GM10248 (cell line): ENCODE results near the gene DUOX1.
A peak's percentile ranks its signal among the peaks of the same experiment; 100 is the strongest.

Source experiments
- CTCF ChIA-PET: fragments of 300-600 bp; sonication (Branson Sonifier 250); formaldehyde crosslinking; extraction: SDS; loops from one replicate; lab custom pipeline; 2021; ENCODE audit warnings: antibody characterized with exemption; lab: Yijun Ruan, JAX
- POLR2A ChIA-PET: fragments of 350-650 bp; sonication (Branson Sonifier 250); formaldehyde crosslinking; extraction: SDS; loops from one replicate; lab custom pipeline; 2020; ENCODE audit warnings: antibody characterized with exemption; lab: Yijun Ruan, JAX
- DNase-seq: peaks from one replicate; pipeline ENCODE4 v3.0.0; 2012; ENCODE audit errors: extremely low spot score
- TF ChIP-seq, protein P1 (sequence below): IDR thresholded peaks from 2 replicates; pipeline ENCODE4 v1.5.1; 2012; ENCODE audit warnings: mild to moderate bottlenecking, low read depth; ENCODE audit errors: extremely low read depth, missing control alignments, control extremely low read depth

Gene DUOX1

GRCh38 chr15:45177285-45177684 lies 47.5 kb downstream of the DUOX1 start:
- TF ChIP-seq, protein P1, sequence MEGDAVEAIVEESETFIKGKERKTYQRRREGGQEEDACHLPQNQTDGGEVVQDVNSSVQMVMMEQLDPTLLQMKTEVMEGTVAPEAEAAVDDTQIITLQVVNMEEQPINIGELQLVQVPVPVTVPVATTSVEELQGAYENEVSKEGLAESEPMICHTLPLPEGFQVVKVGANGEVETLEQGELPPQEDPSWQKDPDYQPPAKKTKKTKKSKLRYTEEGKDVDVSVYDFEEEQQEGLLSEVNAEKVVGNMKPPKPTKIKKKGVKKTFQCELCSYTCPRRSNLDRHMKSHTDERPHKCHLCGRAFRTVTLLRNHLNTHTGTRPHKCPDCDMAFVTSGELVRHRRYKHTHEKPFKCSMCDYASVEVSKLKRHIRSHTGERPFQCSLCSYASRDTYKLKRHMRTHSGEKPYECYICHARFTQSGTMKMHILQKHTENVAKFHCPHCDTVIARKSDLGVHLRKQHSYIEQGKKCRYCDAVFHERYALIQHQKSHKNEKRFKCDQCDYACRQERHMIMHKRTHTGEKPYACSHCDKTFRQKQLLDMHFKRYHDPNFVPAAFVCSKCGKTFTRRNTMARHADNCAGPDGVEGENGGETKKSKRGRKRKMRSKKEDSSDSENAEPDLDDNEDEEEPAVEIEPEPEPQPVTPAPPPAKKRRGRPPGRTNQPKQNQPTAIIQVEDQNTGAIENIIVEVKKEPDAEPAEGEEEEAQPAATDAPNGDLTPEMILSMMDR: no peak
- ChIA-PET POLR2A (interaction anchor here (0.7 kb wide), 1 partner anchor 17 kb away, joined by 3 read pairs; no protein-coding TSS in a partner anchor), CTCF (interaction anchor here (1.3 to 13.2 kb wide), 4 partner anchors 9 to 59 kb away, joined by 3 to 234 read pairs (median 8); no protein-coding TSS in a partner anchor)
- DNase-seq: no peak

DNA sequence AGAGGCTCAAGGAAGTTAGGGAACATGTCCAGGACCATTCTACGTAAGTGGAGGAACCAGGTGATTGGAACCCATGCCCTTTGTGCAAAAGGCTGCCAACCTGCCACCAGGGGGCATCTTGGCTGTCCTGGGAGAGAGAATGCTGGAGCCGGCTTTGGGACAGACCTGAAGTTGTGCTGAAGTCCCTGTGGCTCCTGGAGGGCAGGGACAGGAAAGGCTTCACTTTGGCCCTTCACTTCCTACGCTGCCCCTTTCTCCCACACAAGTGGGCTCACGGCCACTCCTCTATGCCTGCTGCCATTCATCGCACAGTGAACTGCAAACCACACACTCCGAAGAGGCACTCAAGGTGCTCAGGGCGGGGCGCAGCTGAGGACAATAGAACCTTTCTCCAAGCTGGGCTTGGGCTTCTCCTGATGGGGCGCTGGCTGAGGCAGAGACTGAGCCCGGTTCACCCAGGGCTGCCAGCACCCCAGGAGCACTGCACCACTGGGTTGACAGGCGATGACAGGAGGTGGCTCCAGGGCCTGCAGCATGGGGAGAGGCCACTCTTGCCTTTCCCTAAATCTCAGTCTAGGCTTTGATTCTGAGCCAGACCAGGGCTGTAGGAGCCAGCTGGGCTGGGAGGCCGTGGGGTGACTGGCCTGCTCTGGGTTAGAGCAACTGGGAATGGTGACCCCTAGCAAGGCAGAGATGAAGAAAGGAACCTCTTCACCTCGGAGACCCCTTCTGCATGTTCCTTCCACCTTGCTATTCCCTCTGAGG lies 49.6 kb downstream of the DUOX1 start:
- peak; percentile 60 for DNase-seq
- POLR2A ChIA-PET: interaction anchor here (1.4 kb wide), 1 partner anchor 22 kb away, joined by 4 read pairs; no protein-coding TSS in a partner anchor
- TF ChIP-seq, protein P1: peak; percentile 48
- CTCF ChIA-PET: interaction anchor here (0.6 to 13.2 kb wide), 8 partner anchors 9 to 97 kb away, joined by 3 to 234 read pairs (median 6); partner anchors contain the start of gene SHF

DNA sequence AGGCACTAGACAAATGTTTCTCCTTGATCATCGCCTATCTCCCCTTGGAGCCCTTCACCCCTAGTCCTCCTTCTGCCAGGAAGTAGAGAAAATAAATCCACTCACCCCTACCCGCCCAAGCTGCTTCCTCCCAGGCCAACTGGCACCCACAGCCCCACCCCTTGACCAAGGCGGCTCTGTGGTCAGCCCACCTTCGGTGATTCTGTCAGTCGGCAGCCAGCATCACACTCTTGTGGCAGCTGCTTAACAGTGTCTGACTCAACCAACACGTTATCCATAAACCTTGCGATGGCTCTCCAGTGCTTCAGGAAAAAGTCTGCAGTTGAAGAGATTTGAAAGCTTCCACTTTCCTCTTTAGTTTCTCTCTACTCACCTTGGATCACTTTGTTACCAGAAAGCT lies 50.4 kb downstream of the DUOX1 start:
- TF ChIP-seq, protein P1: no peak
- CTCF ChIA-PET: interaction anchor here (1.1 to 13.2 kb wide), 7 partner anchors 16 to 97 kb away, joined by 3 to 234 read pairs (median 9); no protein-coding TSS in a partner anchor
- no peak for DNase-seq
- POLR2A ChIA-PET: interaction anchor here (1.4 kb wide), 1 partner anchor 21 kb away, joined by 4 read pairs; no protein-coding TSS in a partner anchor

DNA sequence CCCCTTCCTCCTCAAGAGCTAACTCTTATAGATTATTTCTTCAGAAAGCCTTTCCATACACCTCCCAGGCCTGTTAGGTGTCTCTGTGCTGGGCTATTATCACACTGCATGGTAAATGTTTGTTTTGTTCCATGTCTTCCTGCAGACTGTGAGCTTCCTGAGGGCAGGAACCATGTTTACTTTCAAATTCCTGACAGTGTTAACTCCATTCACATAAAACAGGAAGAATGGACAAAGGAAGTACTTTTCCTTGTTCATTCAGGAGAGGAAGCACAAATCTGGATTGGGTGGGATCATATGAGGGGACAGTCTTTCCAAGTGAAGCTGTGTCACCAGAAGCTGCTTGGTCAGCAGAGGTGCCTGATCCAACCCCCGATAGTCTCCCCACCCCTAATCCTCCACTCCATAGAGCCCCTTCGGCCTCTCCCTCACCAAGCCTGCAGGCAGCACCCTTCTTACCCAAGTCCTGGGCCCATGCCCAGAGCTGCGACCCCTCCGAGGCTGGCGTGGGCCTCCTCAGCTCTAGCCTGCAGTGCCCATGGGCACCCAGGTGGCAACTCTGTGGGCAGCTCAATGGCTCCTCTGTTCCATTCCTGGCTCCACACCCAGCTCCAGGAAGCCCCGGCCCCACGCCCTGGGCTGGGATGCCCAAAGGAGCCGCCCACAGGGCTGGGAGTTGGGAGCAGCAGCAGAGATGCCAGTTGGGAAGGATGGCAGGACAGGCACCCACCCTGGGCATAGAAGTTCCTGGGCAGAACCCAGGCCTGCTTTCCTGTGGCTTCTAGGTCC lies 51.0 kb downstream of the DUOX1 start:
- TF ChIP-seq, protein P1: no peak
- DNase-seq: no peak
- POLR2A ChIA-PET: interaction anchor here (1.4 kb wide), 1 partner anchor 21 kb away, joined by 4 read pairs; no protein-coding TSS in a partner anchor
- CTCF ChIA-PET: interaction anchor here (1.1 to 13.2 kb wide), 6 partner anchors 17 to 96 kb away, joined by 3 to 234 read pairs (median 10); no protein-coding TSS in a partner anchor

DNA sequence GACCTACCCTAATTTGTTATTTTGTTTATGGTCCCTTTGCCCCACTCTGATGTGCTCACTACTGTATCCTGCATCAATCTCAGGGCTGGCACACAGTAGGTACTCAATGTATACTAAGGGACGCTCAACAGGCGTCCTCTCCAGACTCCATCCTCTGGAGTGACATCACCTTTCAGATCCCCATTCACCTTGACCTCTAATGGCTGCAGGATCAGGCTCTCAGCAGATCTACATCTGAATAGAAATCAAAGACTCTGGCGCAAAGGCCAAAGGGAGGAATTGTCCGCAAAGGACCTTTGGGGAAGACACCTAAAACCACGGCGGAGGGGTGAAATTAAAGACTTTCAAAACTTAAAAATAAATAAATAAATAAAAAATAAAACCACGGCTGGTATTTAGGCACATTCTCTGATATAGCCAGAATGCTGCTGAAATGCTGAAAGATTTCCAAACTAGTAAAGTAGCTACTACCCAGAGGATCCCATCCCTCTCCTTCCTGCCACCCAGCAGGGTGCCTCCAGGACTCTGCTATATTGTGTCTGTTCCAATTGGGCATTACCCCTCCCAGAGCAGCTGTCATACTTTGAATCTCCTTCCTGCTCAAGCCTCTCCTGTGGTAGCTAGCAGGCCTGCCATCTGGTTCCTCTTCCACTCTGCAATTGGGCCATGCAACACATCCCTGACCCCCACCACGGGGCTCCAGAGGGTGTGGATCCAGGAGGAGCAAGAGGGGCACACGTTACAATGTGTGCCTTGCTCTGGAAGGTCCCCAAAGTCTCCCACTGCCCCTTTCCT lies 51.9 kb downstream of the DUOX1 start:
- CTCF ChIA-PET: interaction anchor here (1.0 to 13.2 kb wide), 4 partner anchors 17 to 22 kb away, joined by 4 to 234 read pairs (median 26); no protein-coding TSS in a partner anchor
- POLR2A ChIA-PET: no interaction called here

More for the DNA sequence above, 51.9 kb downstream of the DUOX1 start:
- TF ChIP-seq, protein P1: no peak
- no peak for DNase-seq
